Omental fat pad (tissue), 4 donors: ENCODE results near the gene HLA-F. TPM values are rescaled to one million over a fixed set of nuclear protein-coding genes. Genes with fewer than 3 reads are reported as not detected.

Source experiments
- ATAC-seq: fragments of 150-250 bp; one replicate; pipeline ENCODE4 v1.9.1; 2016; ENCODE audit warnings: mild to moderate bottlenecking, moderate library complexity; ENCODE audit not compliant: low FRiP score
- DNase-seq: peaks from one replicate; pipeline ENCODE4 v3.0.0-alpha.2; 2019; ENCODE audit warnings: low spot score
- total RNA-seq, 4 donors: library from RNA; depleted of rRNA; stranded (reverse); fragments of >200 nt; gene quantifications; one replicate each; pipeline ENCODE4 v1.1.0, GENCODE V29; 2016
- TF ChIP-seq, protein P1 (sequence below), 3 donors: fragments of 450-650 bp; IDR thresholded peaks; one replicate each; pipeline ENCODE4 v1.5.1; 2016 to 2017; ENCODE audit warnings: antibody characterized with exemption in 3 of 3, mild to moderate bottlenecking in 3 of 3, moderate library complexity in 2 of 3

The HLA-F gene
- total RNA-seq, 4 donors from 2014 or later, result 44.0 to 211 (median 76.3) TPM

DNA sequence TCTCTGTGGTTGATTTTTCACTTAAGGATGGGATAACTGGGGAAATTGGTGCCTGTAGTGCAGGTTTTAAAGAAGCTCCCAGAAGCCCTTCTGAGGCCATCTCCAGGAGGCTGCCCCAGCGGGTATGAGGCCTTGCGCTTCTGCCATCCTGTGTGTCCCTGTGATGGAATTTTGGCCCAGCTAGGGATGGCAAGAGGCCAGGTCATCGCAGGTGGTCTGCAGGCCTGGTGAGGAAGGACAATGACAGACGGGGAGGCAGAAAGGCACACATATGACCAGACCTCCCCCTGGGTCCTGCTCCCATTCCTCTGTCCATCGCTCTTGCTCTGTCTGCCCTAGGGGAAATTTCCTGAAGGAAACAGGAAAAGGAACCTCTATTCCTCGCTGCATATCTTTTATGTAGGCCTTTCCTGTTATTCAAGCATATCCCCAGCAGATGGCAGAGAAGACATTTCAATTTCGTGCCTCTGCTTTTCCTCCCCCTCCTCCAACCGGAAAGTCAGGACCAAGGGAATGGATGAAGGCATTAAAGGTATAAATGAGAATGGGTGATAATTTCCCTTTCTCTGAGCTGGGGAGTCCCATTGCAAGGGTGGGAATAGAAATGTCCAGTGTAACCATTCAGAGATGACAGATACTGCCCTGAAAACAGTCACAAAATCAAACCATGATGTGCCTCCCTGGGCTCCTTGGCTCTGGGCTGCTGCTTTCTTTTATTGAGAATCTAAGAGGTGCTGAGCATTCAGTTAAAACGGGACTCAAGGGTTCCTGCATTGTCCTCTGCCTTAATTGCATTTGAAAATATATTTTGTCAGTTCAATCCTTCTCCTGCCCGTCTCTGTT, 17.6 kb upstream of the HLA-F start:
- peak; percentile 68 for ATAC-seq
- no peak for DNase-seq
- TF ChIP-seq, protein P1, sequence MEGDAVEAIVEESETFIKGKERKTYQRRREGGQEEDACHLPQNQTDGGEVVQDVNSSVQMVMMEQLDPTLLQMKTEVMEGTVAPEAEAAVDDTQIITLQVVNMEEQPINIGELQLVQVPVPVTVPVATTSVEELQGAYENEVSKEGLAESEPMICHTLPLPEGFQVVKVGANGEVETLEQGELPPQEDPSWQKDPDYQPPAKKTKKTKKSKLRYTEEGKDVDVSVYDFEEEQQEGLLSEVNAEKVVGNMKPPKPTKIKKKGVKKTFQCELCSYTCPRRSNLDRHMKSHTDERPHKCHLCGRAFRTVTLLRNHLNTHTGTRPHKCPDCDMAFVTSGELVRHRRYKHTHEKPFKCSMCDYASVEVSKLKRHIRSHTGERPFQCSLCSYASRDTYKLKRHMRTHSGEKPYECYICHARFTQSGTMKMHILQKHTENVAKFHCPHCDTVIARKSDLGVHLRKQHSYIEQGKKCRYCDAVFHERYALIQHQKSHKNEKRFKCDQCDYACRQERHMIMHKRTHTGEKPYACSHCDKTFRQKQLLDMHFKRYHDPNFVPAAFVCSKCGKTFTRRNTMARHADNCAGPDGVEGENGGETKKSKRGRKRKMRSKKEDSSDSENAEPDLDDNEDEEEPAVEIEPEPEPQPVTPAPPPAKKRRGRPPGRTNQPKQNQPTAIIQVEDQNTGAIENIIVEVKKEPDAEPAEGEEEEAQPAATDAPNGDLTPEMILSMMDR (IDR thresholded peaks at IDR 0.05), result no peak

DNA sequence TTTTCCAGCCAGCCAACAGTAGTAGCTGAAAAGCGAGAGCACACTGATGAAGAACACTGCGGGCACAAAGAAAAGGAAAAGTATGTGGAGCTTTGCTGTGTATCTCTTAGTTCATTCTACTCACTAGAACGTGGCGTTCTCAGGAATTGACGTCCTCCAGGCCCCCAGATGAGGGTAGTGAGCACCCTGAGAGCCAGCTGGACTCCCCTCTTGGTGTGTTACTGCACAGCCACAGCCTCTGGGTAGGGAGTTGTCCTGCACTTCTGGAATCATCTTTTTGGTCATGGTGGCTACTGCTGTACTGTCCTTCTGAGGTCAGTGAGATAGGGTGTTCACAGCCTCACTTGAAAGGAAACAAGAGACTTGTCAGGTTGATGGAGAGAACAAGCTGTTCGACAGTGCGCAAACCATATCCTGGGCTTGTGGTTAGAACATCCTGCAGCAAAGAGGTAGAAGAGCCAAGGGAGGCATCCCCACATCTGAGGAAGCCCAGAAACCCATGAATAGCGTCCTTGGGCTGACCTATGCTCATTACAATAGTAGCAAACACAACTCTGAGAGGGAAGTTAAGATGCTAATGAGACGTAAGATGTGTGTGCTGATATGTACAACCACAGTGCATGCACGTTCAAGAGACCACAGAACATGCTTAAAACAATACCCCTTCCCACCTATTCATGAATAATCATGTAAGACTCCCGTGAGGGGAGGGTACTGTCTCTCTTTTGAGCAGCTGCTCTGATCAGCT, 14.6 kb upstream of the HLA-F start:
- DNase-seq (no peak), ATAC-seq (no peak)
- TF ChIP-seq, protein P1 (IDR thresholded peaks at IDR 0.05), result no peak

DNA sequence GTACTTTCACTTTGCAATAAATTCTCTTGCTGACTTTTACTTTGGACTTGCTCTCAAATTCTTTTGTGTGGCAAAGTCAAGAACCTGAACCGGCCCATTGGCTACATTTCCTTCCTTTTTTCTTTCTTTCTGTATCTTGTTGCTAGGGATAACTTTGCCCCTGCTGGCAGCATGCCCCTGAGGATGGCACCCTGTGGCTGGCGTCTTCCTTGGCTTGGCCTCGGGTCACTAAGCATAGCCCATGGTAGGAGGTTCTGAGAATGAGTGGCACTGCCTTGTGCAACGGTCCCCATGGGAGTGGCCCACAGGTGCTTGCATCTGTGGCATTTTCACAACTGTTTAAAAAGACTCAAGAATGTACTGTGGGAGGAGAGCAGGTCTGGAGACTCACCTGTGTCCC, 14.0 kb upstream of the HLA-F start:
- DNase-seq (no peak), ATAC-seq (no peak)
- TF ChIP-seq, protein P1 (IDR thresholded peaks at IDR 0.05), result no peak

DNA sequence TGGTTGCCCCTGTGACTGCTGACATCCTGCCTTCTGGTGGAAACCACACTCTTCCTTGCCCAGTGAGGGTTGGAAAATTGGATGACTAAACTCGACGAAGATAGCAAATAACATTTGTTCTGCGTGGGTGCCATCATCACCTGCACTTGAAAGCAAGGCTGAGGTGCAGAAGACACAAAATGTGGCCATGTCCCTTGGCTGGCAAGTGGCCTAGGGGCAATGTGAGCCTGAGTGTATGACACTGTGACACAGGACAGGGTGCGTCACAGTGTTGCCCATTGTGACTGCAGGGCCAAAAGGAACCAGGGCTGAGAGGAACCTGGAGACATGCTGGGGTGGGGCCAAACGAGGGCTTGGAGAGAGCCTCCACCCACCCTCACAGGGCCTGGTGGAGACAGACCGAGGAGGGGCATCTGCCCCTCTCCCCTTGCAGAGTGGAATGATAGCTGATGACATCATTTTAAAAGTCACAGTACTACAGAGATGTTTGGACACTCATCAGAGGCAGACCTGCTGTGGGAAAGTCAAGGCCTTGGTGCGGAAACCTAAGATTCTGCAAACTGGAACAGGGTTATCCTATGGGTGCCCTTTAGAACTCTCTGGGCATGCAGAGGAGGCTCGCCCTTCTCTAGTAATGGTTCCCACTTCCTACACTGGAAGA, 12.8 kb upstream of the HLA-F start:
- TF ChIP-seq, protein P1 (IDR thresholded peaks at IDR 0.05), result no peak
- no peak for ATAC-seq
- no peak for DNase-seq

DNA sequence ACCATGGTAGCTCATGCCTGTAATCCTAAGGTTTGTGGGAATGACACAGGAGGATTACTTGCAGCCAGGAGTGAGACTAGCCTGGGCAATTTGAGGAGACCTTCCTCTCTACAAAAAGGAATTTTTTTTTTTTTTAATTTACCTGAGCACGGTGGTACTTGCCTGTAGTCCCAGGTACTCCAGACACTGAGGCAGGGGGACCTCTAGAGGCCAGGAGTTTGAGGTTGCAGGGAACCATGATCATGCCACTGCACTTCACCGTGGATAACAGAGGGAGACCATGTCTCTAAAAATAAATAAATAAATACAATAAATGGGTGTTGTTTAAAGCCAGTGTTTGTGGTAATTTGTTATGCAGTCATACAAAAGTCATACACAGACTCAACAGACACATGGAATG, 2.4 kb upstream of the HLA-F start:
- no peak for DNase-seq
- ATAC-seq, result no peak
- TF ChIP-seq, protein P1 (IDR thresholded peaks at IDR 0.05), result no peak

DNA sequence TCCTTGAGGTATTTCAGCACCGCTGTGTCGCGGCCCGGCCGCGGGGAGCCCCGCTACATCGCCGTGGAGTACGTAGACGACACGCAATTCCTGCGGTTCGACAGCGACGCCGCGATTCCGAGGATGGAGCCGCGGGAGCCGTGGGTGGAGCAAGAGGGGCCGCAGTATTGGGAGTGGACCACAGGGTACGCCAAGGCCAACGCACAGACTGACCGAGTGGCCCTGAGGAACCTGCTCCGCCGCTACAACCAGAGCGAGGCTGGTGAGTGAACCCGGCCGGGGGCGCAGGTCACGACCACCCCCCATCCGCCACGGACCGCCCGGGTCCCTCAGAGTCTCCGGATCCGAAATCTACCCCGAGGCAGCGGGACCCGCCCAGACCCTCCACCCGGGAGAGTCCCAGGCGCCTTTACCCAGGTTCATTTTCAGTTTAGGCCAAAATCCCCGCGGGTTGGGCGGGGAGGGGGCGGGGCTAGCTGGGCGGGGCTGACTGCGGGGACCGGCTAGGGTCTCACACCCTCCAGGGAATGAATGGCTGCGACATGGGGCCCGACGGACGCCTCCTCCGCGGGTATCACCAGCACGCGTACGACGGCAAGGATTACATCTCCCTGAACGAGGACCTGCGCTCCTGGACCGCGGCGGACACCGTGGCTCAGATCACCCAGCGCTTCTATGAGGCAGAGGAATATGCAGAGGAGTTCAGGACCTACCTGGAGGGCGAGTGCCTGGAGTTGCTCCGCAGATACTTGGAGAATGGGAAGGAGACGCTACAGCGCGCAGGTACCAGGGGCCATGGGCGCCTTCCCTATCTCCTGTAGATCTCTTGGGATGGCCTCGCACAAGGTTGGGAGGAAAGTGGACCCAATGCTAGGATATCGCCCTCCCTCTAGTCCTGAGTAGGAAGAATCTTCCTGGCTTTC, 693 bp downstream of the HLA-F start:
- ATAC-seq, result peak; percentile 61
- TF ChIP-seq, protein P1 (IDR thresholded peaks at IDR 0.05), result no peak
- peak; percentile 56 for DNase-seq
